HG02678 (cell line): Measurements from ENCODE around the gene GRM4.

Experiments
- ATAC-seq: cut with Tn5 transposase; IDR thresholded peaks from one replicate; pipeline ENCODE4 v1.9.1; 2021; ENCODE audit warnings: mild to moderate bottlenecking, moderate library complexity; ENCODE audit not compliant: unreplicated experiment

The GRM4 gene

GRCh38 chr6:33999567-33999966 is 146.3 kb downstream of the GRM4 start:
- no peak for ATAC-seq

DNA sequence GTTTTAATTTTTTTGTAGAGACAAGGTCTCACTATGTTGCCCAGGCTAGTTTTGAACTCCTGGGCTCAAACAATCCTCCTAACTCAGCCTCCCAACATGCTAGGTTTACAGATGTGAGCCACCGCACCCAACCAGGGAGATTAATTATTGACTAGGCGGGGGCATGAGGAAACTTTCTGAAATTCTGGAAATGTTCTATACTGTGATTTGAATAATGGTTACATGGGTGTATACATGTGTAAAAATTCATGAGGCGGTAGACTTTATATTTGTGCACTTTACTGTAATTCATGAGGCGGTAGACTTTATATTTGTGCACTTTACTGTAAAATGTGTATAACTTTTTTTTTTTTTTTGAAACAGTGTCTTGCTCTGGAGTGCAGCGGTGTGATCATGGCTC is 147.2 kb downstream of the GRM4 start:
- no peak for ATAC-seq

GRCh38 chr6:33997265-33997664 is 148.6 kb downstream of the GRM4 start:
- ATAC-seq: no peak

DNA sequence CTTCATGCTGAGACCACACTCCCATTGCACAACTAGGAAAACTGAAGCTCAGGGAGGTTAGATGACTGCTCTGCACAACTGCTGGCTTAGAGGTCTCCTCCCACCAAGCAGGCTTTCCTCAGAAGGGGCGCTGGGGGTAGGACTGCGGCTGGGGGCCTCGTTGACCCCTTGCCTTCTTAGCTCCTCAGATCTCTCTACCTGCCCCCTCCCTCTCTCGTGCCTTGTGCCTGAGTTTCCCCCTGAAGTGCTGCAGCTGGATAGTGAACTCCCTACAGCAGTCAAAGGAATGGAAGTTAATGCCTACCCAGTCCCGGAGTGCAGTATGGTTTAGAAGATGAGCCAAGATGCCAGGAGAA is 149.8 kb downstream of the GRM4 start:
- ATAC-seq: no peak

- ATAC-seq: no peak
These were observed 150.4 kb downstream of the GRM4 start for GRCh38 chr6:33995309-33996119.

GRCh38 chr6:33994472-33995308 is 151.2 kb downstream of the GRM4 start:
- ATAC-seq: no peak

DNA sequence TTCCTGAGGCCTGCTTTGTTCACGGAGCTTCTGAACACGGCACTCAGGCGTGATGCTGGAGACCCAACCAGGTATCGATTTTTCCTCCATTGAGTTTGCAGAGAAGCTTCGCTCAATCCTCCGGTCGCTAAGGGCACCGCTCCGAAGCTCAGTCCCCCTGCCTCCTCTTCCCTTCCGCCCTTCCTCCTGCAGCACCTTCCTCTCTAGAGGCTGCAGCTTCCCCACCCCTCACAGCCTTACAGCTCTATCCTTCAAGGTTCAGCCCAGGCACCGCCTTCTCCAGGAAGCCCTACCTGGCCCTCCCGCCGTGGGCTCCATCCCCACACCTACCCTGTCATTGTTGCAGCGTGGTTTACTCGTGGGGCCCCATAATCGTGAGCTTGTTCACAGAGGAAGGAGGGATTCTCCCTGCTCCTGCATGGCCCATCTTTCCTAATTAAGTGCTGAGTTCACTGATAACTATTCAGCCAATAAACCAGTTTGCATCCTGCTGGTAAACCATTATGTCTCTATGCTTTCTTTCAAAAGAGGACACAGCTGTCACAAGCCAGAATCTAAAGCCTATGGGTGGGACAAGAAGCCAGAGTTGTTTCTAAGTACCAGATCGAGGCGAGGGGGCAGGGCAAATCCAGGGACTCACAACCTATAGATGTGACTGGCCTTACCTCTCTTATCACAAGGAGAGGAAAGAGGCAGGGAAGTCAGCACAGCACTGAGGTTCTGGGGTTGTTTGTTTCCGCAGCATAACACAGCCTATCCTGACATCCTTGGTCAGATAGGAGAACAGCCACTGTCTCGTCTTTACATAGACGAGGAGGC is 152.0 kb downstream of the GRM4 start:
- no peak for ATAC-seq

DNA sequence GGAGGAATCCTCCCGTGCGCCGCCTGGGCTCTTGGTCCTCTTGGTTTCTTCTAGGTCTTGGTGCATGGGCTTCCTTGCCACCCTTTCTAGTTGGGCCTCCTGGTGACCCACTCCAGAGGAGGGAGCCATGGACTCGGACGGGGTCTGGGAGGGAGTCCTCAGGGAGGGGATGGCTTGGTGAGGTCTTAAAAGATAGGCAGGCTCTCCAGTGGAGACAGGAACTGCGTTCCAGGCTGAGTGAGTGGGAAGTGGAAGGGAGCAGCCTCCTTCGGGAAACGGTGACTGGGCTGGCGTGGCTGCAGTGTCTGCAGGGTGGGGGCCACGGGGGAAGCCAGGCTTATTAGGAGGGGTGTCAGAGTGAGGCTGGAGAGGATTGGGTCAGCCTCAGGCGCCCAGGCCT is 152.8 kb downstream of the GRM4 start:
- ATAC-seq: no peak

DNA sequence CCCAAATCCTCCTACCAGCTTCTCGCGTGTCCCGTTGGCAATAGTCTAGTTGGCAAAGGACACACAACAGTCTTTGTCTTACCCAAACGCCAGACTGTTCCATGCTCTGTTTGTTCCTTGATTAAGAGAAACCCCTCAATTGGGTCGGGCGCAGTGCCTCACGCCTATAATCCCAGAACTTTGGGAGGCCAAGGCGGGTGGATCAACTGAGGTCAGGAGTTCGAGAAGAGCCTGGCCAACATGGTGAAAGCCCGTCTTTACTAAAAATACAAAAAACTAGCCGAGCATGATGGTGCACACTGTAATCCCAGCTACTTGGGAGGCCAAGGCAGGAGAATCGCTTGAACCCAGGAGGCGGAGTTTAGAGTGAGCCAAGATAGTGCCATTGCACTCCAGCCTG is 153.7 kb downstream of the GRM4 start:
- no peak for ATAC-seq

- ATAC-seq: no peak
These were observed 154.3 kb downstream of the GRM4 start for GRCh38 chr6:33991610-33992009.

DNA sequence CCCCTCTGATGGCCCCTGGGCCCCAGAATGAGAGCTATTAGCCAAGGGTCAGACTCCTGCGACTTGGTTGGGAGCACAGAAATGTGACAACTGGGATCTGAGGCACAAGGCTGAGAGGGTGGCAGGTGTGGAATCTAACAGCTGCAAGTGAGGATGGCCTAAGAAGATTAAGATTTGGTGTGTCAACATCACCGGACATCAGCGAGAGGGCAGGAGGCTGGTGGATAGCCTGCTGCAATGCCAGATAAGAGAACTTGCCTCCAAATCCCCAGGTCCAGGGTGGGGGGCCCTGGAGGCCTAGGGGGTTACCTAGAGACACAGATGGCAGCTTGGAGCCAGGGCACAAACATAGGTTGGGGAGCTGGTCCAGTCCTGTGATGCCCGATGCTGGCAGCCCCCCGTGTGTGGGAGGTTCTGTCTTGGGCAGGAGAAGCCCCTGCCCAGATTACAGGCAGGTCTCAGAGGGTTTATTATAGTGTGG is 155.8 kb downstream of the GRM4 start:
- ATAC-seq: no peak

- no peak for ATAC-seq
These were observed 156.7 kb downstream of the GRM4 start for GRCh38 chr6:33989016-33989854.

DNA sequence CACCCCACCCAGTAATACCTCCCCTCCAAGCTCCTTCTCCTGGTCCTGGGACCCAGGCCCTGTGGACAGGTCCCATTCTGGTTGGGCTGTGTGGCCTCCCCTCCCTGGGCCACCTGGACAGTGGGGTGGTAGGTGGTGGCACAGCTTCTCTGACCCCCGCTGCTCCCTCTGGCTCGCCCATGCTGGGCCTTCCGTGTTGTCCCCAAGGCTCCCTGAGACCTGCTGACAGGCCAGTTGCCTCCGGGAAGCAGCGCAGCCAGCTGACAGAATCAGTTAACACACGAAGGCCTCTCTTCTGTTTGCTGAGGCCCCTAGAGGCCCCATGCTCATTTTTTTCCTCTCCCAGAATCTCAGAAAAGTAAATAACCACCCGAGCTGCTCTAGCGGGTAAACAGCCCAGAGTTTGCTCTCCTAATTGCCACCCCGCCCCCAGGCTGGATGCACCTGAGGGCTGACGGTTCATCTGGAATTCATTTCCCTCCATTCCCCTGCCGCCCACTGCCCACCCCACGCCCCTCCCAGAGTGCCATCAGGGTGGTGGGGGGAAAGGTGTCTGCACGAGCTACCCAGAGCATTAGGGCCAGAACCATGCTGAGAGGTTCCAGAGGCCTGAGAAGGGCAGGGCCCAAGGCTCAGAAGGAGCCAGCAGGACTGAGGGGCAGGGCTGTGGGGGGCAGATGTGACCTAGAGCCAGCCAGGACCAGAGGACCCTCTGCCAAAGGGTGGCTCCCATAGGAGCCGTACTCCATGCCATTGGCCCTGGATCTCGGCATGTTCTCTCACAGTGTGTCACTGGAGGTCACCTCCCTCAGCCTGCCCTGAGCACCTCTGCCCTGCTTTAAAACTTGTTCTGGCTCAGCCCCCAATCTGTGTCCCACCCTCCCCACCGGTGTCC is 157.5 kb downstream of the GRM4 start:
- no peak for ATAC-seq

- ATAC-seq: no peak
These were observed 158.3 kb downstream of the GRM4 start for GRCh38 chr6:33987531-33988021.

GRCh38 chr6:33985947-33986346 is 159.9 kb downstream of the GRM4 start:
- no peak for ATAC-seq

DNA sequence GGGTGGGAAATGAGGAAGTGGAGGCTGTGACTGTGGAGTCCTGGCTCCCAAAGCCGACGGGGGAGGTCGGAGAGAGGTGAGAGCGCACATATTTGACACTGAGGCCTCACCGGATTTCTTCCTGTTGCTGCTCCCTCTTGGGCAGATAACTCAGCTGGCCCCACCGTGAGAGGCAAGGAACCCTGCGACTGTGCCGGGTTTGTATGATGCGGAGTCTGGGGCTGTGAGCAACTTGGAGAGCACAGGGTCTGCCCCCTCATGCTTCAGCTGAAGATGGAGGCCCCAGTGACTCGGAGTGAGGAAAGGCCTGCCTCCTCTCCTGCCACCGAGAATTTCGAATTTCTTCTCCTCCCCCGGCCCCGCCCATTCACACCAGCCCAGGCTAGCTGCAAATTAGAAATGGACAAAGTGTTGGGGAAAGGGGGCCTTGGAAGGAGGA is 160.6 kb downstream of the GRM4 start:
- ATAC-seq: no peak

- no peak for ATAC-seq
These were observed 161.2 kb downstream of the GRM4 start for GRCh38 chr6:33984466-33985312.
